K562 (cell line): ENCODE data around the gene GBA3. TPM values are rescaled to one million over a fixed set of nuclear protein-coding genes. Genes with fewer than 3 reads are reported as not detected.

Experiments
- ATAC-seq: fragments of 200-7000 bp; cut with Tn5 transposase; 3 replicates; pipeline ENCODE4 v1.9.1; 2020; ENCODE audit warnings: moderate library complexity
- BruUV-seq: library from RNA; stranded (reverse); fragments of 400-500 nt; replicated peaks from 2 replicates; lab custom pipeline; 2021; lab: Mats Ljungman, UMichigan
- CTCF ChIA-PET: fragments of 300-600 bp; formaldehyde crosslinking; extraction: SDS; loops from one replicate; lab custom pipeline; 2021; ENCODE audit warnings: low intra/inter-chr PET ratio; lab: Yijun Ruan, JAX
- POLR2A ChIA-PET: fragments of 300-600, 350-650 bp; sonication (Branson Sonifier 250); formaldehyde crosslinking; extraction: SDS; loops from one replicate; lab custom pipeline; 2021; ENCODE audit warnings: antibody characterized with exemption, inconsistent platforms; lab: Yijun Ruan, JAX
- DNase-seq, 4 experiments: peaks; one replicate each; pipeline versions ENCODE4 v3.0.0 to v3.0.0-alpha.2; 2011 to 2018; ENCODE audit warnings: low spot score in 3 of 4, mixed read lengths in 3 of 4; ENCODE audit errors: extremely low read depth in 1 of 4
- FAIRE-seq: peaks from 2 replicates; lab custom pipeline; 2011; peaks lifted over from hg19 to GRCh38; lab: Jason Lieb, UNC
- H2AFZ ChIP-seq: 2 replicates; pipeline ENCODE4 v1.6.0; 2011; ENCODE audit warnings: low read depth, low read length, control low read depth, inconsistent platforms
- H3K27ac ChIP-seq: fragments of 200-600 bp; 3 replicates; pipeline ENCODE4 v1.8.0; 2011; ENCODE audit warnings: low read depth, mild to moderate bottlenecking, control low read depth, inconsistent platforms, low read length, moderate library complexity, mixed read lengths; ENCODE audit errors: extremely low read depth
- H3K27me3 ChIP-seq, 2 experiments: fragments of 300-600 bp in 1 of 2; 2 replicates in 1 of 2; 3 replicates in 1 of 2; pipeline versions ENCODE4 v1.6.0 to v1.8.0; 2011; ENCODE audit warnings: inconsistent platforms in 2 of 2, low read length in 2 of 2, mild to moderate bottlenecking in 1 of 2, mixed read lengths in 1 of 2, moderate library complexity in 1 of 2; ENCODE audit not compliant: control insufficient read depth in 2 of 2, insufficient read depth in 2 of 2
- H3K36me3 ChIP-seq: fragments of 300-600 bp; 3 replicates; pipeline ENCODE4 v1.8.0; 2011; ENCODE audit warnings: mild to moderate bottlenecking, low read length, inconsistent platforms; ENCODE audit not compliant: control insufficient read depth, insufficient read depth
- H3K4me1 ChIP-seq, 2 experiments: fragments of 200-600 bp in 1 of 2; replicated peaks in 1 of 2; 2 replicates in 1 of 2; 3 replicates in 1 of 2; pipeline versions ENCODE4 v1.5.1 to v1.8.0; 2011; ENCODE audit warnings: inconsistent platforms in 2 of 2, low read length in 2 of 2, mild to moderate bottlenecking in 1 of 2, mixed read lengths in 1 of 2, moderate library complexity in 1 of 2; ENCODE audit not compliant: control insufficient read depth in 2 of 2, insufficient read depth in 2 of 2
- H3K4me2 ChIP-seq: 2 replicates; pipeline ENCODE4 v1.6.1; 2011; ENCODE audit warnings: low read length, control low read depth, inconsistent platforms, mixed read lengths; ENCODE audit not compliant: insufficient read depth
- H3K4me3 ChIP-seq: fragments of 200-600 bp; sonication (generic), shearing (Covaris generic); 2 replicates; pipeline ENCODE4 v1.5.1; 2016; ENCODE audit warnings: control low read depth, inconsistent platforms
- H3K79me2 ChIP-seq: fragments of 200-600 bp; 3 replicates; pipeline ENCODE4 v1.8.0; 2011; ENCODE audit warnings: low read length, inconsistent platforms; ENCODE audit not compliant: control insufficient read depth, insufficient read depth
- H3K9ac ChIP-seq, 2 experiments: 2 replicates each; pipeline versions ENCODE4 v1.6.0 to v1.6.1; 2011; ENCODE audit warnings: low read depth in 2 of 2, low read length in 2 of 2, control low read depth in 1 of 2, inconsistent platforms in 1 of 2, mild to moderate bottlenecking in 1 of 2, mixed read lengths in 1 of 2; ENCODE audit not compliant: insufficient read depth in 1 of 2
- H3K9me1 ChIP-seq: one replicate; pipeline ENCODE4 v1.6.0; 2011; ENCODE audit warnings: inconsistent platforms, mild to moderate bottlenecking, low read length, moderate library complexity; ENCODE audit not compliant: control insufficient read depth, insufficient read depth
- H3K9me3 ChIP-seq: replicated peaks from 2 replicates; pipeline ENCODE4 v1.5.1; 2011; ENCODE audit warnings: low read depth, low read length, inconsistent platforms; ENCODE audit not compliant: control insufficient read depth, insufficient read depth
- H4K20me1 ChIP-seq: replicated peaks from 2 replicates; pipeline ENCODE4 v1.6.1; 2011; ENCODE audit warnings: low read length, inconsistent platforms, mixed read lengths; ENCODE audit not compliant: control insufficient read depth, insufficient read depth
- FUS ChIP-seq: fragments of 200-400 bp; formaldehyde crosslinking; optimal IDR thresholded peaks from 2 replicates; pipeline ENCODE3; 2017; ENCODE audit warnings: low read depth, low read length
- GTF3C2 ChIP-seq: IDR thresholded peaks from 3 replicates; pipeline ENCODE4 v1.6.1; 2011; ENCODE audit warnings: borderline replicate concordance, mild to moderate bottlenecking, moderate library complexity; ENCODE audit not compliant: insufficient read length; ENCODE audit errors: extremely low read depth
- HOXB6 ChIP-seq: fragments of 250-450 bp; sonication (Bioruptor Pico); IDR thresholded peaks from 2 replicates; pipeline ENCODE4 v1.5.1; 2022; ENCODE audit warnings: mild to moderate bottlenecking, borderline replicate concordance
- NELFE ChIP-seq: IDR thresholded peaks from 2 replicates; pipeline ENCODE4 v1.6.1; 2011; ENCODE audit warnings: mild to moderate bottlenecking; ENCODE audit not compliant: insufficient read depth, insufficient read length
- PTTG1 ChIP-seq: fragments of 450-650 bp; IDR thresholded peaks from 2 replicates; pipeline ENCODE4 v1.6.1; 2016; ENCODE audit warnings: low read depth, mild to moderate bottlenecking, missing genetic modification characterization, missing compliant biosample characterization
- RERE ChIP-seq: sonication (generic); formaldehyde crosslinking; IDR thresholded peaks from 2 replicates; pipeline ENCODE4 v1.8.0; 2023; ENCODE audit warnings: missing genetic modification reagents, mild to moderate bottlenecking, borderline replicate concordance
- TBP ChIP-seq: optimal IDR thresholded peaks from 2 replicates; pipeline ENCODE3; 2011; ENCODE audit warnings: low read depth, low read length, improper control_type of control experiment
- ZNF277 ChIP-seq: fragments of 250-450 bp; sonication (Bioruptor Pico); IDR thresholded peaks from 2 replicates; pipeline ENCODE4 v1.8.0; 2022; ENCODE audit warnings: inconsistent platforms, mild to moderate bottlenecking, moderate library complexity, borderline replicate concordance
- ZNF507 ChIP-seq: conservative IDR thresholded peaks from 2 replicates; pipeline ENCODE4 v1.6.1; 2017; ENCODE audit warnings: missing genetic modification characterization, missing compliant biosample characterization
- ZNF644 ChIP-seq: fragments of 200-800 bp; sonication (Bioruptor generic); IDR thresholded peaks from 2 replicates; pipeline ENCODE4 v1.6.1; 2016; ENCODE audit warnings: low read depth, missing genetic modification characterization, missing compliant biosample characterization
- in situ Hi-C: fragments of 300-500 bp; cut with MboI; formaldehyde crosslinking; loops from 4 replicates; pipeline ENCODE4 v1.15.0; 2018; ENCODE audit warnings: inconsistent platforms, mixed read lengths
- intact Hi-C: fragments of 100-400 bp; cut with micrococcal nuclease; formaldehyde crosslinking; loops from 2 replicates; pipeline ENCODE4 v1.14.2; 2022
- polyA plus RNA-seq, 8 experiments: library from polyadenylated mRNA; depleted of rRNA in 4 of 8; stranded (reverse) in 5 of 8; unstranded in 3 of 8; fragments of >200 nt; fragmentation: Nextera tagmentation in 2 of 8; fragmentation: Illumina TruSeq in 1 of 8; extraction: Ambion mirVana in 2 of 8; extraction: Trizol in 1 of 8; gene quantifications; 2 replicates each; pipeline versions ENCODE4 v1.2.1 to v1.2.3, GENCODE V29; 2011 to 2014; ENCODE audit warnings: inconsistent platforms in 1 of 8, missing spikeins in 1 of 8
- total RNA-seq, 7 experiments: library from RNA; depleted of rRNA in 6 of 7; stranded (reverse); fragments of >200 nt in 6 of 7; fragmentation: Illumina TruSeq in 2 of 7; extraction: Trizol in 2 of 7; gene quantifications; 2 replicates each; pipeline versions ENCODE4 v1.2.1 to v1.2.3, GENCODE V29; 2011 to 2021; ENCODE audit warnings: low replicate concordance in 1 of 7

GBA3 gene
- total and polyA plus RNA-seq, 9 of the 15 experiments (the other 6 are each of a cell fraction or from before 2014, with no cell fraction given): 0.13 to 0.75 (median 0.40) TPM; not detected in 1

- FAIRE-seq: no peak
- POLR2A ChIA-PET: no interaction called here
- Histone ChIP-seq H2AFZ (no peak overlapping the region), H3K9me3 (no peaks in the 10 kb centered on the region), H3K27me3 (no peaks in the 10 kb centered on the region), H3K27ac (no peak overlapping the region), H3K4me1 (no peaks in the 10 kb centered on the region), H4K20me1 (no peaks in the 10 kb centered on the region), H3K79me2 (no peaks in the 10 kb centered on the region), H3K36me3 (no peaks in the 10 kb centered on the region), H3K9me1 (no peaks in the 10 kb centered on the region), H3K9ac (no peak overlapping the region), H3K4me2 (no peak overlapping the region), H3K4me3 (no peak overlapping the region)
- in situ Hi-C loops (no loop called here), intact Hi-C loops (no loop called here)
- no TSS peak for BruUV-seq
- CTCF ChIA-PET: no interaction called here
- DNase-seq: no peak
- TF ChIP-seq ZNF507 (tag) (no peak), GTF3C2 (no peak), HOXB6 (no peak), FUS (no peak), PTTG1 (no peak), NELFE (no peak), ZNF644 (no peak), RERE (CRISPR knock-in tag) (no peak), ZNF277 (no peak), TBP (no peak)
- no peak for ATAC-seq
Observed at GRCh38 chr4:22668301-22668700, 24.4 kb upstream of the GBA3 start.
